Embryonic facial prominence (tissue), 1 donor: ENCODE data around the gene SINHCAF.

Source experiments
- DNase-seq: peaks from one replicate; pipeline ENCODE4 v3.0.0-alpha.2; 2016; ENCODE audit errors: extremely low spot score

Gene SINHCAF

GRCh38 chr12:31234053-31234840 is 91.7 kb downstream of the SINHCAF start:
- no peak for DNase-seq

GRCh38 chr12:31233061-31233730 is 92.8 kb downstream of the SINHCAF start:
- no peak for DNase-seq

GRCh38 chr12:31232361-31232965 is 93.5 kb downstream of the SINHCAF start:
- DNase-seq: no peak

GRCh38 chr12:31231611-31232360 is 94.2 kb downstream of the SINHCAF start:
- no peak for DNase-seq
